Suprapubic skin (tissue), 4 donors: Measurements from ENCODE around the gene DCST2. TPM values are rescaled to one million over a fixed set of nuclear protein-coding genes. Genes with fewer than 3 reads are reported as not detected.

ENCODE experiments used
- DNase-seq, 2 donors: peaks; one replicate each; pipeline ENCODE4 v3.0.0-alpha.2; 2019; ENCODE audit warnings: low spot score in 2 of 2
- H3K27ac ChIP-seq: fragments of 200-600 bp; sonication (generic); one replicate; pipeline ENCODE4 v1.5.1; 2019
- H3K27me3 ChIP-seq: fragments of 200-600 bp; sonication (generic); one replicate; pipeline ENCODE4 v1.5.1; 2019
- H3K36me3 ChIP-seq: fragments of 200-600 bp; sonication (generic); one replicate; pipeline ENCODE4 v1.5.1; 2019
- H3K4me1 ChIP-seq: fragments of 200-600 bp; sonication (generic); one replicate; pipeline ENCODE4 v1.5.1; 2019
- H3K4me3 ChIP-seq: fragments of 200-600 bp; sonication (generic); one replicate; pipeline ENCODE4 v1.5.1; 2019; ENCODE audit warnings: mild to moderate bottlenecking
- H3K9me3 ChIP-seq: fragments of 200-600 bp; sonication (generic); one replicate; pipeline ENCODE4 v1.5.1; 2019
- CTCF ChIP-seq, 2 donors: fragments of 200-600 bp in 1 of 2; fragments of 450-650 bp in 1 of 2; sonication (generic) in 1 of 2; IDR thresholded peaks; one replicate each; pipeline ENCODE4 v1.5.1; 2016 to 2019; ENCODE audit warnings: antibody characterized with exemption in 2 of 2, mild to moderate bottlenecking in 1 of 2, moderate library complexity in 1 of 2
- EP300 ChIP-seq: sonication (generic); formaldehyde crosslinking; IDR thresholded peaks from one replicate; pipeline ENCODE4 v1.6.1; 2017; ENCODE audit warnings: antibody characterized with exemption
- POLR2A ChIP-seq, 2 donors: fragments of 450-650 bp; IDR thresholded peaks; one replicate each; pipeline ENCODE4 v1.6.1; 2017; ENCODE audit warnings: antibody characterized with exemption in 2 of 2, mild to moderate bottlenecking in 2 of 2, moderate library complexity in 2 of 2
- POLR2AphosphoS5 ChIP-seq, 3 donors: sonication (generic); formaldehyde crosslinking; IDR thresholded peaks; one replicate each; pipeline ENCODE4 v1.6.1; 2017; ENCODE audit warnings: antibody characterized with exemption in 3 of 3
- WGBS: methylation state at CpG from one replicate; pipeline ENCODE4 v1.1.5; 2018; 5-methylcytosine and 5-hydroxymethylcytosine counted together
- total RNA-seq, 4 donors: library from RNA; depleted of rRNA; stranded (reverse); fragments of >200 nt; gene quantifications; one replicate each; pipeline ENCODE4 v1.1.0, GENCODE V29; 2016

The DCST2 gene
- 10 to 100 TPM; 13.4 to 36.0 (median 14.5) TPM for total RNA-seq

- H3K4me1 ChIP-seq = peaks cover 24% of the 10 kb centered on the region
- no peaks in the 10 kb centered on the region for H3K9me3 ChIP-seq
- no peak within 1 kb of the TSS for H3K4me3 ChIP-seq
- TF ChIP-seq EP300 (no peak), POLR2A (IDR thresholded peaks at IDR 0.05) (no peak), CTCF (IDR thresholded peaks at IDR 0.05) (no peak), POLR2AphosphoS5 (IDR thresholded peaks at IDR 0.05) (no peak)
- H3K27ac ChIP-seq = no peak within 1 kb of the TSS
- no peaks in the 10 kb centered on the region for H3K27me3 ChIP-seq
- WGBS = 93% methylated on average over 7 of the region's 9 CpGs
- H3K36me3 ChIP-seq = no peaks in the 10 kb centered on the region
- DNase-seq = no peak
Observed at GRCh38 chr1:155033524-155033923, at the start of gene DCST2, which contains the start of gene DCST1. Gene DCST2 (minus strand): TSS chr1:155033781. CDS start chr1:155033701, 80 bp downstream. Gene DCST1 (plus strand): TSS chr1:155033824. CDS start chr1:155034037, 213 bp downstream.

- WGBS = 25% methylated on average over 3 of the region's 6 CpGs
- H3K9me3 ChIP-seq = no peaks in the 10 kb centered on the region
- peak overlapping the region; percentile 61 for H3K4me3 ChIP-seq
- no peaks in the 10 kb centered on the region for H3K36me3 ChIP-seq
- H3K27ac ChIP-seq = peak overlapping the region; percentile 86
- peak in 1 of 2 donors; percentile 81 for DNase-seq
- H3K4me1 ChIP-seq = peaks cover 82% of the 10 kb centered on the region
- TF ChIP-seq POLR2AphosphoS5 (IDR thresholded peaks at IDR 0.05) (peak in 2 of 3 donors; percentile 48 to 64), POLR2A (IDR thresholded peaks at IDR 0.05) (no peak)
- H3K27me3 ChIP-seq = peaks cover 53% of the 10 kb centered on the region
Observed at GRCh38 chr1:155083052-155083541, 49.5 kb upstream of the DCST2 start.

GRCh38 chr1:155082301-155083051 is 48.9 kb upstream of the DCST2 start:
- H3K27me3 ChIP-seq = peaks cover 53% of the 10 kb centered on the region
- H3K27ac ChIP-seq = peak overlapping the region; percentile 86
- H3K4me3 ChIP-seq = peak overlapping the region; percentile 61

GRCh38 chr1:155081472-155082300 is 48.1 kb upstream of the DCST2 start:
- H3K4me1 ChIP-seq = peaks cover 94% of the 10 kb centered on the region
- no peak for TF ChIP-seq CTCF (IDR thresholded peaks at IDR 0.05)
- no peak for TF ChIP-seq POLR2A (IDR thresholded peaks at IDR 0.05)
- TF ChIP-seq EP300 = no peak
- no peak for TF ChIP-seq POLR2AphosphoS5 (IDR thresholded peaks at IDR 0.05)
- 4% methylated on average over 27 of the region's 68 CpGs for WGBS
- H3K36me3 ChIP-seq = no peaks in the 10 kb centered on the region
- H3K9me3 ChIP-seq = no peaks in the 10 kb centered on the region
- H3K4me3 ChIP-seq = peak overlapping the region; percentile 61
- H3K27ac ChIP-seq = peak overlapping the region; percentile 86
- H3K27me3 ChIP-seq = peaks cover 53% of the 10 kb centered on the region
- no peak for DNase-seq

More at GRCh38 chr1:155082301-155083051, 48.9 kb upstream of the DCST2 start:
- Histone ChIP-seq H3K9me3 (no peaks in the 10 kb centered on the region), H3K36me3 (no peaks in the 10 kb centered on the region), H3K4me1 (peaks cover 88% of the 10 kb centered on the region)
- WGBS = 2% methylated on average over 34 of the region's 36 CpGs
- no peak for DNase-seq
- TF ChIP-seq POLR2AphosphoS5 (IDR thresholded peaks at IDR 0.05) (no peak), CTCF (IDR thresholded peaks at IDR 0.05) (no peak), EP300 (no peak), POLR2A (IDR thresholded peaks at IDR 0.05) (no peak)

GRCh38 chr1:155080312-155081228 is 47.0 kb upstream of the DCST2 start:
- peaks cover 87% of the 10 kb centered on the region for H3K4me1 ChIP-seq
- peak in 1 of 2 donors; percentile 71 for DNase-seq
- peak overlapping the region; percentile 86 for H3K27ac ChIP-seq
- peak overlapping the region; percentile 61 for H3K4me3 ChIP-seq
- no peaks in the 10 kb centered on the region for H3K9me3 ChIP-seq
- TF ChIP-seq POLR2AphosphoS5 (IDR thresholded peaks at IDR 0.05) = no peak
- no peak for TF ChIP-seq CTCF (IDR thresholded peaks at IDR 0.05)
- no peak for TF ChIP-seq EP300
- no peak for TF ChIP-seq POLR2A (IDR thresholded peaks at IDR 0.05)
- no peaks in the 10 kb centered on the region for H3K36me3 ChIP-seq
- peaks cover 53% of the 10 kb centered on the region for H3K27me3 ChIP-seq
- 0% methylated on average over 4 of the region's 71 CpGs for WGBS
